GM12878 (cell line): ENCODE measurements around the gene PRRC2C. TPM values are rescaled to one million over a fixed set of nuclear protein-coding genes. Genes with fewer than 3 reads are reported as not detected.

Source experiments
- ATAC-seq: fragments of 200-7000 bp; cut with Tn5 transposase; 3 replicates; pipeline ENCODE4 v1.9.1; 2020; ENCODE audit warnings: mild to moderate bottlenecking, moderate library complexity
- BruUV-seq: library from RNA; stranded (reverse); fragments of 400-500 nt; replicated peaks from 2 replicates; lab custom pipeline; 2021; lab: Mats Ljungman, UMichigan
- CTCF ChIA-PET: fragments of 300-600 bp; sonication (Branson Sonifier 250); formaldehyde crosslinking; extraction: SDS; loops from one replicate; lab custom pipeline; 2021; ENCODE audit warnings: inconsistent platforms; lab: Yijun Ruan, JAX
- POLR2A ChIA-PET: fragments of 350-600 bp; formaldehyde crosslinking; extraction: SDS; loops from one replicate; lab custom pipeline; 2021; ENCODE audit warnings: inconsistent platforms; lab: Charles Lee
- RAD21 ChIA-PET: fragments of 300-600 bp; sonication (Branson Sonifier 250); formaldehyde crosslinking; loops from one replicate; lab custom pipeline; 2023; ENCODE audit warnings: antibody characterized with exemption; ENCODE audit not compliant: unreplicated experiment; lab: Charles Lee
- SMC1A ChIA-PET: fragments of 300-600 bp; sonication (Branson Sonifier 250); formaldehyde crosslinking; loops from one replicate; lab custom pipeline; 2023; ENCODE audit not compliant: unreplicated experiment, uncharacterized antibody; lab: Charles Lee
- DNase-seq: peaks from one replicate; pipeline ENCODE4 v3.0.0-alpha.2; 2011; ENCODE audit warnings: low read depth, low spot score
- FAIRE-seq: peaks from 3 replicates; lab custom pipeline; 2011; peaks lifted over from hg19 to GRCh38; lab: Jason Lieb, UNC
- H2AFZ ChIP-seq: 2 replicates; pipeline ENCODE4 v1.6.0; 2011; ENCODE audit warnings: low read depth, low read length, control low read depth; ENCODE audit not compliant: control insufficient read depth
- H3K27ac ChIP-seq: 2 replicates; pipeline ENCODE4 v1.5.1; 2011; ENCODE audit warnings: control low read depth; ENCODE audit not compliant: control insufficient read depth, insufficient read depth
- H3K27me3 ChIP-seq, 2 experiments: replicated peaks in 1 of 2; 2 replicates each; pipeline versions ENCODE4 v1.6.0 to v1.6.1; 2011; ENCODE audit warnings: low read length in 1 of 2; ENCODE audit not compliant: control insufficient read depth in 2 of 2, insufficient read depth in 2 of 2
- H3K36me3 ChIP-seq, 2 experiments: 2 replicates each; pipeline ENCODE4 v1.5.1; 2011; ENCODE audit warnings: low read length in 1 of 2; ENCODE audit not compliant: control insufficient read depth in 2 of 2, insufficient read depth in 2 of 2
- H3K4me1 ChIP-seq: 2 replicates; pipeline ENCODE4 v1.6.1; 2011; ENCODE audit warnings: mild to moderate bottlenecking, low read length, moderate library complexity, mixed read lengths; ENCODE audit not compliant: control insufficient read depth, insufficient read depth
- H3K4me2 ChIP-seq: 2 replicates; pipeline ENCODE4 v1.6.0; 2011; ENCODE audit warnings: control low read depth; ENCODE audit not compliant: control insufficient read depth, insufficient read depth
- H3K4me3 ChIP-seq: fragments of 200-600 bp; sonication (generic); 2 replicates; pipeline ENCODE4 v1.5.1; 2016
- H3K79me2 ChIP-seq: 2 replicates; pipeline ENCODE4 v1.6.0; 2011; ENCODE audit warnings: low read length; ENCODE audit not compliant: control insufficient read depth, insufficient read depth
- H3K9ac ChIP-seq: 2 replicates; pipeline ENCODE4 v1.8.0; 2011; ENCODE audit warnings: low read length, control low read depth, mixed read lengths; ENCODE audit not compliant: control insufficient read depth, insufficient read depth
- H3K9me3 ChIP-seq: replicated peaks from 3 replicates; pipeline ENCODE4 v1.5.1; 2011; ENCODE audit warnings: mild to moderate bottlenecking, low read length; ENCODE audit not compliant: control insufficient read depth, insufficient read depth
- H4K20me1 ChIP-seq: 2 replicates; pipeline ENCODE4 v1.6.0; 2011; ENCODE audit not compliant: control insufficient read depth, insufficient read depth
- CBX5 ChIP-seq: sonication (generic); IDR thresholded peaks from 2 replicates; pipeline ENCODE4 v1.6.1; 2016; ENCODE audit warnings: low read depth, moderate library complexity, mild to moderate bottlenecking, inconsistent platforms
- MTA2 ChIP-seq: fragments of 450-650 bp; IDR thresholded peaks from 2 replicates; pipeline ENCODE4 v1.6.1; 2016; ENCODE audit warnings: low read depth, mild to moderate bottlenecking, moderate library complexity
- NR2F1 ChIP-seq: fragments of 450-650 bp; conservative IDR thresholded peaks from 2 replicates; pipeline ENCODE4 v1.6.1; 2017; ENCODE audit warnings: mild to moderate bottlenecking
- WGBS: methylation state at CpG from one replicate; pipeline ENCODE4 v1.1.6; 2016; ENCODE audit warnings: low lambda C conversion rate; ENCODE audit not compliant: insufficient replicate concordance, insufficient coverage; ENCODE audit errors: missing lambda C conversion rate; 5-methylcytosine and 5-hydroxymethylcytosine counted together
- in situ Hi-C: fragments of 300-500 bp; cut with MboI; formaldehyde crosslinking; loops from 9 replicates; pipeline ENCODE4 v1.14.3; 2018; ENCODE audit warnings: mixed read lengths
- intact Hi-C: fragments of 100-400 bp; cut with micrococcal nuclease; formaldehyde crosslinking; loops from one replicate; pipeline ENCODE4 v1.14.2; 2022; ENCODE audit not compliant: unreplicated experiment
- polyA plus RNA-seq, 11 experiments: library from polyadenylated mRNA; depleted of rRNA in 4 of 11; unstranded in 6 of 11; stranded (reverse) in 5 of 11; fragments of >200 nt; fragmentation: Nextera tagmentation in 4 of 11; fragmentation: Illumina TruSeq in 1 of 11; extraction: Ambion mirVana in 4 of 11; extraction: Trizol in 1 of 11; gene quantifications; 1 replicate in 1 of 11; 2 replicates in 10 of 11; pipeline versions ENCODE4 v1.2.1 to v1.2.3, GENCODE V29; 2011 to 2016; ENCODE audit warnings: inconsistent platforms in 2 of 11, missing spikeins in 2 of 11, low read depth in 1 of 11
- total RNA-seq, 4 experiments: library from RNA; depleted of rRNA in 3 of 4; stranded (reverse); fragments of >200 nt in 3 of 4; fragmentation: Illumina TruSeq in 1 of 4; extraction: Trizol in 1 of 4; gene quantifications; 2 replicates each; pipeline versions ENCODE4 v1.2.1 to v1.2.3, GENCODE V29; 2013 to 2021
- TF ChIP-seq, protein P1 (sequence below): fragments of 150-350 bp; IDR thresholded peaks from 2 replicates; pipeline ENCODE4 v1.6.1; 2016; ENCODE audit warnings: low read depth, low read length

PRRC2C gene
- total and polyA plus RNA-seq, 10 of the 15 experiments (the other 5 are each of a cell fraction or from before 2014, with no cell fraction given): 53.4 to 182 (median 91.8) TPM

DNA sequence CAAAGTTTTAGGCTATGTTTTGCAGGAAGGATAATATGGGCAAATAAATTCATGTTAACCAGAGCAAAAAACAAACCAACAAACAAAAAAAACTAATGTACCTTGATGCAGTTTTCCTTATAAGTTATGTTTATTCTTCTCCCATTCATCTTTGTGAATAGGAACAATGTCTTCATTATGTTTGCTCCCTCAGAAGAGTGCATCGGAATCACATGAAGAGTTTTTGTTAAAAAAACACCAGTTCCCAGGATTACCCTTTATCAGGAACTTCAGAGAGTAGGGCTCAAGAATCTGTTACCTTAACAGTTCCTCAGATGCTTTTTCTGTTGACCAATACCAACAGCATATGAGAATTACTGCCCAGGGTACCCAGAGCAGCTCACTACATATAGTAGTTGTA is 14.6 kb upstream of the PRRC2C start (continued):
- TF ChIP-seq, protein P1, sequence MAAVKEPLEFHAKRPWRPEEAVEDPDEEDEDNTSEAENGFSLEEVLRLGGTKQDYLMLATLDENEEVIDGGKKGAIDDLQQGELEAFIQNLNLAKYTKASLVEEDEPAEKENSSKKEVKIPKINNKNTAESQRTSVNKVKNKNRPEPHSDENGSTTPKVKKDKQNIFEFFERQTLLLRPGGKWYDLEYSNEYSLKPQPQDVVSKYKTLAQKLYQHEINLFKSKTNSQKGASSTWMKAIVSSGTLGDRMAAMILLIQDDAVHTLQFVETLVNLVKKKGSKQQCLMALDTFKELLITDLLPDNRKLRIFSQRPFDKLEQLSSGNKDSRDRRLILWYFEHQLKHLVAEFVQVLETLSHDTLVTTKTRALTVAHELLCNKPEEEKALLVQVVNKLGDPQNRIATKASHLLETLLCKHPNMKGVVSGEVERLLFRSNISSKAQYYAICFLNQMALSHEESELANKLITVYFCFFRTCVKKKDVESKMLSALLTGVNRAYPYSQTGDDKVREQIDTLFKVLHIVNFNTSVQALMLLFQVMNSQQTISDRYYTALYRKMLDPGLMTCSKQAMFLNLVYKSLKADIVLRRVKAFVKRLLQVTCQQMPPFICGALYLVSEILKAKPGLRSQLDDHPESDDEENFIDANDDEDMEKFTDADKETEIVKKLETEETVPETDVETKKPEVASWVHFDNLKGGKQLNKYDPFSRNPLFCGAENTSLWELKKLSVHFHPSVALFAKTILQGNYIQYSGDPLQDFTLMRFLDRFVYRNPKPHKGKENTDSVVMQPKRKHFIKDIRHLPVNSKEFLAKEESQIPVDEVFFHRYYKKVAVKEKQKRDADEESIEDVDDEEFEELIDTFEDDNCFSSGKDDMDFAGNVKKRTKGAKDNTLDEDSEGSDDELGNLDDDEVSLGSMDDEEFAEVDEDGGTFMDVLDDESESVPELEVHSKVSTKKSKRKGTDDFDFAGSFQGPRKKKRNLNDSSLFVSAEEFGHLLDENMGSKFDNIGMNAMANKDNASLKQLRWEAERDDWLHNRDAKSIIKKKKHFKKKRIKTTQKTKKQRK: no peak

DNA sequence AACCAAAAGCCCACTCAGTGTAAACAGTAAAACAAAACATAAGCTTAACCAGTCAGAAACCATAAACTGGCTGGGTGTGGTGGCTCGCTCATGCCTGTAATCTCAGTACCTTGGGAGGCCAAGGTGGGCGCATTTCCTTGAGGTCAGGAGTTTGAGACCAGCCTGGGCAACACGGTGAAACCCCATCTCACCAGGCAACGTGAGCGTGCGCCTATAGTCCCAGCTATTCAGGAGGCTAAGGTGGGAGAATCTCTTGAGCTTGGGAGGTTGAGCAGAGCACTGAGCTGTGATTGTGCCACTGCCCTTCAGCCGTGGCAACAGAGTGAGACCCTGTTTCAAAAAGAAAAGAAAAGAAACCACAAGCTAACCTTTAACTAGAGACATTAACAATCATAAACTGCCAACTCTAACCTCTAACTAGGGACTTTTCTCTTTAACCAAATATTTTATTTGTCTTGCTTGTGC is 13.1 kb upstream of the PRRC2C start:
- ATAC-seq: peak; percentile 74
- SMC1A ChIA-PET: interaction anchor here (0.6 to 1.1 kb wide), 2 partner anchors 22 to 35 kb away, joined by 3 to 4 read pairs; no protein-coding TSS in a partner anchor
- 0 out of 2 replicates have a peak overlapping the region, but pooled peaks have one; percentile 17 for H3K4me2 ChIP-seq
- peak; percentile 25 for DNase-seq
- in situ Hi-C loops (no loop called here), intact Hi-C loops (no loop called here)
- TF ChIP-seq CBX5 (no peak), MTA2 (peak; percentile 38; the same call in 1 of the 2 replicates), NR2F1 (0 out of 2 replicates have a peak, but pooled peaks have one; percentile 19)
- H3K4me3 ChIP-seq: no peak overlapping the region
- FAIRE-seq: no peak
- no peaks in the 10 kb centered on the region for H3K36me3 ChIP-seq
- CTCF ChIA-PET: interaction anchor here (1.2 to 2.6 kb wide), 2 partner anchors 13 to 172 kb away, joined by 3 to 11 read pairs; partner anchors contain the start of gene PRRC2C
- POLR2A ChIA-PET: no interaction called here
- 42% methylated on average over 7 of the region's 7 CpGs for WGBS
- H3K9me3 ChIP-seq: no peaks in the 10 kb centered on the region
- BruUV-seq: no TSS peak
- no peak overlapping the region for H3K27ac ChIP-seq
- H3K27me3 ChIP-seq: no peaks in the 10 kb centered on the region
- H4K20me1 ChIP-seq: no peaks in the 10 kb centered on the region
- H3K9ac ChIP-seq: no peak overlapping the region
- H2AFZ ChIP-seq: no peak overlapping the region
- H3K79me2 ChIP-seq: no peaks in the 10 kb centered on the region
- RAD21 ChIA-PET: no interaction called here
- H3K4me1 ChIP-seq: no peaks in the 10 kb centered on the region
